Subcutaneous adipose tissue (tissue), 4 donors: ENCODE results near the gene RAPSN. TPM values are rescaled to one million over a fixed set of nuclear protein-coding genes. Genes with fewer than 3 reads are reported as not detected.

Experiments used
- total RNA-seq, 4 donors: library from RNA; depleted of rRNA; stranded (reverse); fragments of >200 nt; gene quantifications; one replicate each; pipeline ENCODE4 v1.1.0, GENCODE V29; 2016
- TF ChIP-seq, protein P1 (sequence below): fragments of 450-650 bp; IDR thresholded peaks from one replicate; pipeline ENCODE4 v1.5.1; 2016; ENCODE audit warnings: low read depth, mild to moderate bottlenecking, control low read depth, antibody characterized with exemption, moderate library complexity

RAPSN gene
- total RNA-seq, 4 donors from 2014 or later, result not detected

DNA sequence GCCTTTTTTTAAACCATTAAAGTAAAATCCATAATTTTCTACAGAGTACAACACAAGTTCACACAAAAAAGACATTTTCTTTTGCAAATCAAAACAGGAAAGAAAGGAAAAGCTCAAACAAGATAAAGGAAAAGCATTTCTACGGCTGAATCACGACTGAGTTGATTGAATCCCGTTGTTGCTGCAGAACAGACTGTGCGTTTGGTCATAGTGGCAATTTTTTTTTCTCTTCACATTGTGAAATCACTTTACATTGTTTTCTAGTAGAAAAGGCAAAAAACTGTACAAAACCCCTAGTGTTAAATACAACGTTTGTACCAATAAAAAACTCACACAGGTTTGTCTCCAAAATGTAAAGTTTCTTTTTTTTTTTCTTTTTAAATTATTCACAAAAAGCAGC, 17.3 kb upstream of the RAPSN start:
- TF ChIP-seq, protein P1, sequence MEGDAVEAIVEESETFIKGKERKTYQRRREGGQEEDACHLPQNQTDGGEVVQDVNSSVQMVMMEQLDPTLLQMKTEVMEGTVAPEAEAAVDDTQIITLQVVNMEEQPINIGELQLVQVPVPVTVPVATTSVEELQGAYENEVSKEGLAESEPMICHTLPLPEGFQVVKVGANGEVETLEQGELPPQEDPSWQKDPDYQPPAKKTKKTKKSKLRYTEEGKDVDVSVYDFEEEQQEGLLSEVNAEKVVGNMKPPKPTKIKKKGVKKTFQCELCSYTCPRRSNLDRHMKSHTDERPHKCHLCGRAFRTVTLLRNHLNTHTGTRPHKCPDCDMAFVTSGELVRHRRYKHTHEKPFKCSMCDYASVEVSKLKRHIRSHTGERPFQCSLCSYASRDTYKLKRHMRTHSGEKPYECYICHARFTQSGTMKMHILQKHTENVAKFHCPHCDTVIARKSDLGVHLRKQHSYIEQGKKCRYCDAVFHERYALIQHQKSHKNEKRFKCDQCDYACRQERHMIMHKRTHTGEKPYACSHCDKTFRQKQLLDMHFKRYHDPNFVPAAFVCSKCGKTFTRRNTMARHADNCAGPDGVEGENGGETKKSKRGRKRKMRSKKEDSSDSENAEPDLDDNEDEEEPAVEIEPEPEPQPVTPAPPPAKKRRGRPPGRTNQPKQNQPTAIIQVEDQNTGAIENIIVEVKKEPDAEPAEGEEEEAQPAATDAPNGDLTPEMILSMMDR, result no peak

DNA sequence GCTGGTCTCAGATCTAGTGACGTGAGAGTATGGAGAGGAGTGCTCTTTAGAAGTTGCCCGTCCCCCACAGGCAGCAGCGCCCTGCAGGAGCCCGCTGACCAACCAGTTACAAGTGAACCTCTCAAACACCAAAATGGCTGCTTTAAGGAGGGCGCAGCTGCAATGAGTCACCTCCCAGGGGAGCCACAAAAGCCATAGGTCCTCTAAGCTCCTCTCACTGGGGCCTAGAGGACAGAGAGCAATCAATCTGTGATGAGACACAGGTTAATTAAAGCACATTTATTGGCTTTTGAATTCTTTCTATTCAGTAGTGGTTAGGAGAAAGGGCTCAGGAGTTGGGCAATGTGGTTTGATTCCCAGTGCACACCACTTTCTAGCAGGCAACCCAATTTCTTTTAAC, 15.5 kb upstream of the RAPSN start:
- TF ChIP-seq, protein P1, result no peak

DNA sequence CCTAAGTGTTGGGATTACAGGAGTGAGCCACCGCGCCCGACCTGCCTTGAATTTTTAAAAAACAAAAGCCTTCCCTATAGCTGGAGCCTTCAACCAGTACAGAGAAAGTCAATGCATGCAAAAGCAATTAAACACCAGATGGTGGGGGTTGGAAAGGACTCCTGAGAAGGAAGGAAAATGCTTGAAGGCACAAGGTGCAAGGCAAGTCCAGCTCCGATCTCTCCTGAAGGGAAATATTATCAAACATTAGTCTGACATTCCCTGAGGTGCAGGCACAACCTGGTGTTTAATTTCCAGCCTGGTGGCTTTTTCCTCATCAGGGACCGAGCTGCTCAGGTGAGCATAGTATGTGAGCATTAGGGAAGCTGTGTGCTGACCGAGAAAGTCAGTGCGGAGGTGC, 12.9 kb upstream of the RAPSN start:
- TF ChIP-seq, protein P1, result no peak

DNA sequence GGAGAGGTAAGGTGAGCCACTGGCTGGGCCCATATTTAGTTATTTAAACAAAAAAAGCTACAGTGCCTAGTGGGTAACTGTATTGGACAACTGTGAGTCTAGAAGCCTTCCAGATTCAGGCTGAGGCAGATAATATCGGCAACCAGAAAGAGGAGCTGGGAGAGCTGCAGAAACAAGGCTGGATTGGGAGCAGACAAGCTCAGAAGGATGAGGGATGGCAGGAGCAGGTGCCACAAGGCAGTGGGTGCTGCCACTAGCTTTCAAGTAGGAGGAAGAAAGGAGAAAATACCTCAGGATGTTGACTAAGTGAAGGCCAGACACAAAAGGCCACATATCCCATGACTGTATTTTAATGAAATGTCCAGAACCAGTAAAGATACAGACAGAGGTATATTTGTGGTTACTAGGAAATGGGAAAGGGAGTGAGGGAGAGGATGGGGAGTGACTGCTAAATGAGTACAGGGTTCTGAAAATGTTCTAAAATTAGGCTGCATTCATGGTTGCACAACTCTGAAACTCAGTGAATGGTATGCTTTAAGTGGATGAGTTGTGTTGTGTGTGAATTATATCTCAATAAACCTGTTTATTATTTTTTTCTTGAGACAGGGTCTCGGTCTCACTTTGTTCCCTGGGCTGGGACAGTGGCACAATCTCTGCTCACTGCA, 11.8 kb upstream of the RAPSN start:
- TF ChIP-seq, protein P1, result no peak

DNA sequence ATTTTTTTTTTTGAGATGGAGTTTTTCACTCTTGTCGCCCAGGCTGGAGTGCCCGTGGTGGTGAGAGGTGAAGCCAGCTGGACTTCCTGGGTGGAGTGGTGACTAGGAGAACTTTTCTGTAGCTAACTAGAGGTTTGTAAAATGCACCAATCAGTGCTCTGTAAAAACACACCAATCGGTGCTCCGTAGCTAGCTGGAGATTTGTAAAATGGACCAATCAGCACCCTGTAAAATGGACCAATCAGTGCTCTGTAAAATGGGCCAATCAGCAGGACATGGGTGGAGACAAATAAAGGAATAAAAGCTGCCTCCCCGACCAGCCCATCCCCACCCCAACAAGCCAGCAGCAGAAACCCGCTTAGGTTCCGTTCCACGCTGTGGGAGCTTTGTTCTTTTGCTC, 4.4 kb upstream of the RAPSN start:
- TF ChIP-seq, protein P1, result no peak

DNA sequence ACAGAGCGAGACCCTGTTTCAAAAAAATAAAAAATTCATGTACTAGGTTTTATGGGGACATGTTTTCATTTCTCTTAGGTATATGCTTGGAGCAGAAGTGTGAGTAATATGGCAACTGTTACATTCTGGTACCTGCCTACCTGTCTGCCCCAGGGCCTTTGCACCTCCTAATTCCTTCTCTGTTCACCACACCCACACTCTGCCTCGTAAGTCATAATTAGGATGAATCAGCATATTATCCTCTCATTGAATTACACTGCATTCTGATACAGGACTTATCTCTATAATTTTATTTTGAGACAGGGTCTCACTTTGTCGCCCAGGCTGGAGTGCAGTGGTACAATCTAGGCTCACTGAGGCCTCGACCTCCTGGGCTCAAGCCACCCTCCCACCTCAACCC, 3.1 kb upstream of the RAPSN start:
- TF ChIP-seq, protein P1, result no peak

DNA sequence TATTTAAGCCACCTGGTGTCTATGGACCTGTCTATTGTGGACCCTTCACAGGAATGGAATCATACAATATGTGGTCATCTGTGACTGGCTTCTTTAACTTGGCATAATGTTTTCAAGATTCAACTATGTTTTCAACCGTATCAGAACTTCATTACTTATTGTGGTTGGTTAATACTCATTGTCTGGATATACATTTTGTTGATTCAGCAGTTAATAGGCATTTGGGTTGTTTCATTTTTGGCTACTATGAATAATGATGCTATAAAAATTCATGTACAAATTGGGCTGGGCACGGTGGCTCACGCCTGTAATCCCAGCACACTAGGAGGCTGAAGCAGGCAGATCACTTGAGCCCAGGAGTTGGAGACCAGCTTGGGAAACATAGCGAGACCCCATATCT, 2.5 kb upstream of the RAPSN start:
- TF ChIP-seq, protein P1, result no peak
